Left renal pelvis (tissue), 4 donors: ENCODE results near the gene RAB22A. TPM values are rescaled to one million over a fixed set of nuclear protein-coding genes. Genes with fewer than 3 reads are reported as not detected.
"Not testable (repeated sequence)": the region's sequence is repeated elsewhere in the genome, so short reads cannot be mapped to it uniquely, and the experiment has no call there.

Source experiments
- DNase-seq, 4 donors: peaks; one replicate each; pipeline ENCODE4 v3.0.0-alpha.2; 2013; ENCODE audit warnings: low read depth in 4 of 4, low spot score in 3 of 4
- polyA plus RNA-seq, 4 donors: library from polyadenylated mRNA; unstranded; fragments of 120-200 nt; gene quantifications; one replicate each; pipeline ENCODE4 v1.2.1, GENCODE V29; 2013; ENCODE audit not compliant: insufficient read length in 4 of 4

The RAB22A gene
- polyA plus RNA-seq, 4 donors = 19.1 to 24.8 (median 21.5) TPM

GRCh38 chr20:58407201-58407873, 97.8 kb downstream of the RAB22A start:
- no peak for DNase-seq

GRCh38 chr20:58407966-58408557, 98.5 kb downstream of the RAB22A start:
- DNase-seq = no peak

DNA sequence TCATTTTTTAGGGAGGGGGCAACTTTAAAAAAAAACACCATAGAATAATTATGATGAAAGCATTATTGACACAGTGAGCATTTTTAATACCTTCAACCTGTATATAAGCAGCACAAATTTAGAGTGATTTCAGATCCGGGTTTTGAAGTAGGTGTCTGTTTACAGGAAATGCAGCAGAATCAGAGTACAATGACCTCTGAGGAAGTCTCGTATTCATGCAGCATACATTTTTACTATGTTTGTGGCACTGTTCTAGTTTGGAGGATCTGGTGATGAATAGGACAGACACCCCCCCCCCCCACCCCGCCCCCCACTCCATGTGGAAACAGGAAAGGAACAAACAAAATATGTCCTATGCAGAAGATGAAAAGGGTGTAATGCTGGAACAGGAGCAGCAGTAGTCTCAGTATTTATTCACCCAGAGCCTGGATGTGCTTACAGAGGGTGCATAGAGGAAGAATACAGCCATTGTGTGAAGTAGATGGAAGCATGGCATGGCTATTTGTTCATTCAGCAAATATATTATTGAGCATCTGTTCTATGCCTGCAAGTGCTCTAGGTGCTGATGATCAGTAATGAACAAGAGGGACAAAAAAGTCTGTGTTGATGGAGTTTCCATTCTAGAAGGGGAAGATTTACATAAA, 99.2 kb downstream of the RAB22A start:
- no peak for DNase-seq

GRCh38 chr20:58414216-58414615, 104.7 kb downstream of the RAB22A start:
- not testable (repeated sequence) for DNase-seq

- DNase-seq = not testable (repeated sequence)
Measured at GRCh38 chr20:58414786-58415185, 105.3 kb downstream of the RAB22A start.

DNA sequence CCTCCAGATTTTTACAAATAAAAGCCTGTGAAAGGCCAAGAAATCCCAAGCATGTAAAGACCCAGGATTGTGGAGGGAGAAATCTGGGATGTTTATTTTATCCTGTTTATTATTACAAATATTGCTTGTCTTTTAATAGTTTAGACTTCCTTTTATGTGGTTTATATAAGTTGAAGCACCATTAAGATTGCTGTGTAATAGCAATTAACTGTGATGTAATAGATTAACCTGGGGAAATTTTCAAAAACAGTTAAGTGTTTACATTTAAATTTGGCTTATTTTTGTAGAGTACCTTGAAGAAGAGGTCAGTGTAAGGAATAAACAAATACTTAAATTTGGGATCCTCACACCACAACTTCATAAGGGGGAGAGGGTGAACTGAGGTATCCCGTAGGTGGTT, 106.5 kb downstream of the RAB22A start:
- DNase-seq = no peak

- no peak for DNase-seq
Measured at GRCh38 chr20:58416835-58417234, 107.3 kb downstream of the RAB22A start.

Other genes with a start within 250 kb of the RAB22A start
- not detected for gene ANKRD60, start 81.1 kb upstream of the RAB22A start, polyA plus RNA-seq
- gene VAPB, start 79.5 kb downstream of the RAB22A start, polyA plus RNA-seq = 10 to 100 TPM; 50.5 to 64.3 (median 57.9) TPM
- gene APCDD1L, start 205.7 kb downstream of the RAB22A start, polyA plus RNA-seq = 10 to 100 TPM; 12.0 to 28.1 (median 13.7) TPM